GM23338 (cell line): ENCODE measurements around the gene HSDL1.
"Not testable (repeated sequence)": the region's sequence is repeated elsewhere in the genome, so short reads cannot be mapped to it uniquely, and the experiment has no call there.

ENCODE experiments used
- EZH2phosphoT487 ChIP-seq: fragments of 200-600 bp; sonication (generic); IDR thresholded peaks from one replicate; pipeline ENCODE4 v1.8.1; 2018; ENCODE audit warnings: antibody characterized with exemption; ENCODE audit not compliant: unreplicated experiment
- TF ChIP-seq, protein P1 (sequence below), 2 experiments: fragments of 200-600 bp in 1 of 2; sonication (generic) in 1 of 2; conservative IDR thresholded peaks; 2 replicates each; pipeline versions ENCODE4 v1.5.1 to v1.6.1; 2016 to 2017; ENCODE audit warnings: antibody characterized with exemption in 2 of 2, low read depth in 2 of 2, mild to moderate bottlenecking in 2 of 2, moderate library complexity in 1 of 2

DNA sequence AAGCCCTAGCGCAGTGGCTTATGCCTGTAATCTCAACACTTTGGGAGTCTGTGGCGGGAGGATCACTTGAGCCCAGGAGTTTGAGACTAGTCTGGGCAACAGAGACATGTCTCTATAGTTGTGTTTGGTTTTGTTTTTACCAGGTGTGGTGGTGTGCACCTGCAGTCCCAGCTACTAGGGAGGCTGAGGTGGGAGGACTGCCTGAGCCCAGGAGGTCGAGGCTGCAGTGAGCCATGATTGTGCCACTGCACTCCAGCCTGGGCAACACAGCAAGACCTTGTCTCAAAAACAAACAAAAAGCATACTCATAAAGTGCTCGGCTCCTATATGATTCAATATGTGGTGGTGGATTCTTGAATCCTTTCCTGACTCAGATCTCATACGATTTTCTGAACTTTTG, 26.7 kb downstream of the HSDL1 start:
- not testable (repeated sequence) for TF ChIP-seq EZH2phosphoT487
- TF ChIP-seq, protein P1, sequence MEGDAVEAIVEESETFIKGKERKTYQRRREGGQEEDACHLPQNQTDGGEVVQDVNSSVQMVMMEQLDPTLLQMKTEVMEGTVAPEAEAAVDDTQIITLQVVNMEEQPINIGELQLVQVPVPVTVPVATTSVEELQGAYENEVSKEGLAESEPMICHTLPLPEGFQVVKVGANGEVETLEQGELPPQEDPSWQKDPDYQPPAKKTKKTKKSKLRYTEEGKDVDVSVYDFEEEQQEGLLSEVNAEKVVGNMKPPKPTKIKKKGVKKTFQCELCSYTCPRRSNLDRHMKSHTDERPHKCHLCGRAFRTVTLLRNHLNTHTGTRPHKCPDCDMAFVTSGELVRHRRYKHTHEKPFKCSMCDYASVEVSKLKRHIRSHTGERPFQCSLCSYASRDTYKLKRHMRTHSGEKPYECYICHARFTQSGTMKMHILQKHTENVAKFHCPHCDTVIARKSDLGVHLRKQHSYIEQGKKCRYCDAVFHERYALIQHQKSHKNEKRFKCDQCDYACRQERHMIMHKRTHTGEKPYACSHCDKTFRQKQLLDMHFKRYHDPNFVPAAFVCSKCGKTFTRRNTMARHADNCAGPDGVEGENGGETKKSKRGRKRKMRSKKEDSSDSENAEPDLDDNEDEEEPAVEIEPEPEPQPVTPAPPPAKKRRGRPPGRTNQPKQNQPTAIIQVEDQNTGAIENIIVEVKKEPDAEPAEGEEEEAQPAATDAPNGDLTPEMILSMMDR (conservative IDR thresholded peaks at IDR 0.05; ENCODE audit: low read depth in 2 of 2): not testable (repeated sequence)
